ENCODE measurements around the gene REPS1. TPM values are rescaled to one million over a fixed set of nuclear protein-coding genes. Genes with fewer than 3 reads are reported as not detected.

REPS1 gene
- total RNA-seq, 1 experiment from 2014 or later, result 63.4 TPM

DNA sequence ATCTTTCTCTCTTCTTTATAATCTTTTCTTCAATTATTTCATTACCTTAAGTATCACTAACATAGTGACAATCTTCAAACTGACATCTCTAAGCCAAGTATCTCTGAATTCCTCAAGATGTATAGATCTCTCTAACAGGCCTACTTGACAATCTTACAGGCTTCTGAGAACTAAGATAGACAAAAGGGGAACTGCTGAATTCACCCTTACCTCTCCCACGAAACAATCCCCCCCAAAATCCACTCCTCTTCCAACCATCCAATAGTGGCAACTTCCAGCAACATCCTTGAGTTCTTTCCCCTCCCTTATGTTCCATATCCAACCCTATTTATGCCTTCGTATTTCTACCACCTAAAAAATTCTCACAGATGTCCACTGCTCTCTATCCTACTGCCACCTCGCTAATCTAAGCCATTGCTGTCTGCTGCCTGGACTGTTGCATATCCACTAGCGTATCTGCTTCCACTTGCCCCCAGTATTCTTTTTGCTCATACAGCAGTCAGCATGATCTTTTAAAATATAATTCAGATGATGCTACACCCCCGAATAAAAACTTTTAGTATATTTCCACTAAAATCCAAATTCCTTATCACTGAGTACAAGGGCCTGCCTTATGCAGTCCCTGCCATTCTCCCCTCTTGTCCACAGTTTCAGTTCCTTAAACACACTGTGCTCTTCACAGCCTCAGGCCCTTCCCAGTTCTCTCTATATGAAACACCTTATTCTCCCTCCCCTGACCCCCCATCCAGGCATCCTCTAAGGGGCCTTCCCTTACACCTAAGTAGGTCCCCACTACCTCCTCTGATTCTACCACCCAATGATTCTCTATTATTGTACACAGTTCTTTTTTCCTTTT is 8.0 kb downstream of the REPS1 start:
- no peaks in the 10 kb centered on the region for H3K36me3 ChIP-seq (ENCODE audit: insufficient read depth, low read length, poor library complexity, severe bottlenecking)
- intact Hi-C loops (cut with micrococcal nuclease; ENCODE audit: unreplicated experiment), result loop anchor here (10.0 kb wide), 1 partner anchor 385 kb away; no protein-coding TSS in a partner anchor
- ChIA-PET POLR2A (ENCODE audit: low non-redundant PET) (no interaction called here), CTCF (no interaction called here)
- peaks cover 12% of the 10 kb centered on the region for H3K4me1 ChIP-seq (ENCODE audit: insufficient read depth, low read length, poor library complexity, severe bottlenecking)
- no peak overlapping the region for H3K27ac ChIP-seq (ENCODE audit: low read depth, low read length, poor library complexity, severe bottlenecking)
- no peak for DNase-seq (ENCODE audit: low spot score)
- TF ChIP-seq, protein P1, sequence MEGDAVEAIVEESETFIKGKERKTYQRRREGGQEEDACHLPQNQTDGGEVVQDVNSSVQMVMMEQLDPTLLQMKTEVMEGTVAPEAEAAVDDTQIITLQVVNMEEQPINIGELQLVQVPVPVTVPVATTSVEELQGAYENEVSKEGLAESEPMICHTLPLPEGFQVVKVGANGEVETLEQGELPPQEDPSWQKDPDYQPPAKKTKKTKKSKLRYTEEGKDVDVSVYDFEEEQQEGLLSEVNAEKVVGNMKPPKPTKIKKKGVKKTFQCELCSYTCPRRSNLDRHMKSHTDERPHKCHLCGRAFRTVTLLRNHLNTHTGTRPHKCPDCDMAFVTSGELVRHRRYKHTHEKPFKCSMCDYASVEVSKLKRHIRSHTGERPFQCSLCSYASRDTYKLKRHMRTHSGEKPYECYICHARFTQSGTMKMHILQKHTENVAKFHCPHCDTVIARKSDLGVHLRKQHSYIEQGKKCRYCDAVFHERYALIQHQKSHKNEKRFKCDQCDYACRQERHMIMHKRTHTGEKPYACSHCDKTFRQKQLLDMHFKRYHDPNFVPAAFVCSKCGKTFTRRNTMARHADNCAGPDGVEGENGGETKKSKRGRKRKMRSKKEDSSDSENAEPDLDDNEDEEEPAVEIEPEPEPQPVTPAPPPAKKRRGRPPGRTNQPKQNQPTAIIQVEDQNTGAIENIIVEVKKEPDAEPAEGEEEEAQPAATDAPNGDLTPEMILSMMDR (conservative IDR thresholded peaks at IDR 0.05; ENCODE audit: low read depth, low read length), result no peak
- no peak for TF ChIP-seq EZH2 (IDR thresholded peaks at IDR 0.05; ENCODE audit: borderline replicate concordance, low read depth, low read length, poor library complexity, severe bottlenecking)
- H3K27me3 ChIP-seq (replicated peaks; ENCODE audit: insufficient read depth, low read depth, low read length, poor library complexity), result no peaks in the 10 kb centered on the region
- BruUV-seq (replicated peaks), result no TSS peak
- H3K4me3 ChIP-seq (ENCODE audit: low read depth, low read length, poor library complexity, severe bottlenecking), result no peak overlapping the region
- no peaks in the 10 kb centered on the region for H3K9me3 ChIP-seq (ENCODE audit: low read depth, low read length, poor library complexity, severe bottlenecking)

DNA sequence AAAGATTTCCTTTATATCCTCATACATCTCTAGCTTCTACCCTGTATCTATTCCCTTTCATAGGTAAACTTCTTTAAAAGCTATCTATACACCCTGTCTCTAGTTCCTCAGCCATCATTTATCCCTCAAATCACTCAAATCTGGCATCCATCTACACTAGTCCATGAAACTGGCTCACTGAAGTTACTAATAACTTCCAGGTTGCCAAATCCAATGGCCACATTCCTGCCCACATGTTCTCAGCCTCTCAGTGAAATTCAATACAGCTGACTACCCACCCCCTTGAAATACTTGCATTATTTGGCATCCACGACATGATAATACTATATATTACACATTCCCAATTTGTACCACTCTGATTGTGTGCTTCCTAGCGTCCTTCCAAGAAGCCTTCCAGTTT is 8.7 kb downstream of the REPS1 start:
- CTCF ChIA-PET, result no interaction called here
- no peak for TF ChIP-seq EZH2 (IDR thresholded peaks at IDR 0.05; ENCODE audit: borderline replicate concordance, low read depth, low read length, poor library complexity, severe bottlenecking)
- TF ChIP-seq, protein P1 (conservative IDR thresholded peaks at IDR 0.05; ENCODE audit: low read depth, low read length), result no peak
- POLR2A ChIA-PET (ENCODE audit: low non-redundant PET), result no interaction called here

DNA sequence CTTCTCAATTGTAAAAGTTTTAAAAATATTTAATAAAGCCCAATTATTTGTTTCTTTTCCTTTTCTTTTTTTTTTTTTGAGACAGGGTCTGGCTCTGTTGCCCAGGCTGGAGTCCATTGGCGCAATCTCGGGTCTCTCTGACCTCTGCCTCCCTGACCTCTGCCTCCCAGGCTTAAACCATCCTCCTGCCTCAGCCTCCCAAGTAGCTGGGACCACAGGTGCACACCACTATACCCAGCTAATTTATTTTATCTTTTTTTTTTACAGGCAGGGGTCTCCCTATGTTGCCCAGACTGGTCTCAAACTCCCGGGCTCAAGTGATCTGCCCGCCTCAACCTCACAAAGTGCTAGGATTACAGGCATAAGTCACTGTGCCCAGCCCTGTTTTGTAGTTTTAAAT is 9.8 kb downstream of the REPS1 start:
- Histone ChIP-seq H3K9me3 (ENCODE audit: low read depth, low read length, poor library complexity, severe bottlenecking) (no peaks in the 10 kb centered on the region), H3K27me3 (replicated peaks; ENCODE audit: insufficient read depth, low read depth, low read length, poor library complexity) (no peaks in the 10 kb centered on the region), H3K36me3 (ENCODE audit: insufficient read depth, low read length, poor library complexity, severe bottlenecking) (no peaks in the 10 kb centered on the region), H3K4me3 (ENCODE audit: low read depth, low read length, poor library complexity, severe bottlenecking) (no peak overlapping the region), H3K27ac (ENCODE audit: low read depth, low read length, poor library complexity, severe bottlenecking) (no peak overlapping the region), H3K4me1 (ENCODE audit: insufficient read depth, low read length, poor library complexity, severe bottlenecking) (peaks cover 22% of the 10 kb centered on the region)
- BruUV-seq (replicated peaks), result no TSS peak
- intact Hi-C loops (cut with micrococcal nuclease; ENCODE audit: unreplicated experiment), result no loop called here
- CTCF ChIA-PET, result interaction anchor here (0.6 kb wide), 1 partner anchor 405 kb away, joined by 3 read pairs; no protein-coding TSS in a partner anchor
- DNase-seq (ENCODE audit: low spot score), result no peak
- TF ChIP-seq, protein P1 (conservative IDR thresholded peaks at IDR 0.05; ENCODE audit: low read depth, low read length), result no peak
- TF ChIP-seq EZH2 (IDR thresholded peaks at IDR 0.05; ENCODE audit: borderline replicate concordance, low read depth, low read length, poor library complexity, severe bottlenecking), result no peak
- POLR2A ChIA-PET (ENCODE audit: low non-redundant PET), result no interaction called here

More for the DNA sequence above, 8.7 kb downstream of the REPS1 start:
- BruUV-seq (replicated peaks), result no TSS peak
- Histone ChIP-seq H3K27ac (ENCODE audit: low read depth, low read length, poor library complexity, severe bottlenecking) (no peak overlapping the region), H3K27me3 (replicated peaks; ENCODE audit: insufficient read depth, low read depth, low read length, poor library complexity) (no peaks in the 10 kb centered on the region), H3K4me3 (ENCODE audit: low read depth, low read length, poor library complexity, severe bottlenecking) (no peak overlapping the region), H3K9me3 (ENCODE audit: low read depth, low read length, poor library complexity, severe bottlenecking) (no peaks in the 10 kb centered on the region), H3K4me1 (ENCODE audit: insufficient read depth, low read length, poor library complexity, severe bottlenecking) (peaks cover 11% of the 10 kb centered on the region), H3K36me3 (ENCODE audit: insufficient read depth, low read length, poor library complexity, severe bottlenecking) (no peaks in the 10 kb centered on the region)
- intact Hi-C loops (cut with micrococcal nuclease; ENCODE audit: unreplicated experiment), result no loop called here
- DNase-seq (ENCODE audit: low spot score), result no peak
